Osteocyte (in vitro differentiated cells): ENCODE data around the gene LAPTM4A. TPM values are rescaled to one million over a fixed set of nuclear protein-coding genes. Genes with fewer than 3 reads are reported as not detected.

ENCODE experiments used
- DNase-seq: peaks from one replicate; pipeline ENCODE4 v3.0.0; 2021; ENCODE audit warnings: mixed read lengths; ENCODE audit not compliant: unreplicated experiment; ENCODE audit errors: extremely low spot score
- H3K27ac Mint-ChIP-seq: one replicate; pipeline ENCODE4 v1.8.0; 2021; ENCODE audit warnings: mild to moderate bottlenecking, mixed read lengths; ENCODE audit not compliant: unreplicated experiment
- H3K27me3 Mint-ChIP-seq: one replicate; pipeline ENCODE4 v1.8.0; 2021; ENCODE audit warnings: mixed read lengths; ENCODE audit not compliant: unreplicated experiment
- H3K36me3 Mint-ChIP-seq: one replicate; pipeline ENCODE4 v1.8.0; 2021; ENCODE audit warnings: mixed read lengths; ENCODE audit not compliant: unreplicated experiment
- H3K4me1 Mint-ChIP-seq: one replicate; pipeline ENCODE4 v1.8.0; 2021; ENCODE audit warnings: mixed read lengths; ENCODE audit not compliant: unreplicated experiment
- H3K4me3 Mint-ChIP-seq: one replicate; pipeline ENCODE4 v1.8.0; 2021; ENCODE audit warnings: mild to moderate bottlenecking, moderate library complexity, mixed read lengths; ENCODE audit not compliant: unreplicated experiment
- H3K9me3 Mint-ChIP-seq: one replicate; pipeline ENCODE4 v1.8.0; 2021; ENCODE audit warnings: mixed read lengths; ENCODE audit not compliant: unreplicated experiment
- CTCF ChIP-seq: fragments of 200-600 bp; sonication (generic); IDR thresholded peaks from 2 replicates; pipeline ENCODE4 v1.5.0; 2021; ENCODE audit warnings: antibody characterized with exemption, mild to moderate bottlenecking, moderate library complexity
- total RNA-seq: library from RNA; stranded (reverse); gene quantifications from 2 replicates; pipeline ENCODE4 v1.2.1, GENCODE V29; 2021

Gene LAPTM4A
- total RNA-seq, 1 donor from 2014 or later, result 560 TPM

DNA sequence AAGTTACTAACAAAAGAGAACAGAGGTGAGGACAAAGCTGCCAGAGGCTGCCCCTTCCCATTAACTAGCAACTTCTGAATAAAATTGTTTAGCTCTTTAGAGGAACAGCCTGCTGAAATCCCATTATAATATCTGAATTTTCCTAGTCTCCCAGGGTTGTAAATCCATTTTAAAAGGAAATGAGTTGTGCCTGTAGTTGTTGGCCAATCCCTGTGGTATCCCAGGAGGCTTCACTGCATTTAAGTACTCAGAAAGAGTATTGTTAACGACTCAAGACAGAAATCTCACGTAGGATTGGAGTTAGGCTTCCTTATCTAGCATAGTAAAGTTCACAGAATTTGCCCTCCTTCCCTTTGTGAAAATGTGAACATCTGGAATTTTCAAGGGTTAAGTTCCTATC lies 8.9 kb downstream of the LAPTM4A start:
- no peak for TF ChIP-seq CTCF
- no peak overlapping the region for H3K4me3 Mint-ChIP-seq
- DNase-seq, result no peak
- no peaks in the 10 kb centered on the region for H3K9me3 Mint-ChIP-seq
- peaks cover 59% of the 10 kb centered on the region for H3K4me1 Mint-ChIP-seq
- no peaks in the 10 kb centered on the region for H3K27me3 Mint-ChIP-seq
- peaks cover 32% of the 10 kb centered on the region for H3K36me3 Mint-ChIP-seq
- peak overlapping the region; percentile 47 for H3K27ac Mint-ChIP-seq

DNA sequence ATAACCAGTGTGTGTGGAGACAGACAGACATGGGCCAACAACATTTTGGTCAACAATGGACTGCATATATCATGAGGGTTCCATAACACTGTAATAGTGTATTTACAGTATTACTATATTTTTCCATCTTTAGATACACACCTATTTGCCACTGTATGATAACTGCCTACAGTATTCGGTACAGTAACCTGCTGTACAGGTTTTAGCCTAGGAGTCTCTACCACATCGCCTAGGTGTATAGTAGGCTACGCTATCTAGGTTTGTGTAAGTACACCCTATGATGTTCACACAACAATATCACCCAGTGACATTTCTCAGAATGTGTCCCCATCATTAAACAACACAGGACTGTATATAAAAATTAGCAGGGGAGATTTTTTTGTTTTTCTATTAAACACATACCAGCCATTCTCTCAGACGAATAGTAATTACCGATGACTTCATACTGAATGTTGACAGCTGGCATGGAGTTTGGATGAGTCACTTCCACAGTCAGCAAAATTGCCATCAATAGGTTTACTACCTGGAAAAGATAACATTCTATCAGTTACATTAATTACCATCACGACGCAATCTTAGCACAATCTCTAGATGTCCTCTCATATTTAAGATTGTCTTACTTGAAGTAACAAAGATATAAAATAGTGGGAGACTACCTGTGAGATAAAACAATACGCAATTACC lies 10.8 kb downstream of the LAPTM4A start:
- peak overlapping the region; percentile 7 for H3K27ac Mint-ChIP-seq
- H3K36me3 Mint-ChIP-seq, result peaks cover 47% of the 10 kb centered on the region
- H3K4me3 Mint-ChIP-seq, result no peak overlapping the region
- H3K4me1 Mint-ChIP-seq, result peaks cover 62% of the 10 kb centered on the region
- H3K27me3 Mint-ChIP-seq, result no peaks in the 10 kb centered on the region
- no peaks in the 10 kb centered on the region for H3K9me3 Mint-ChIP-seq
- TF ChIP-seq CTCF, result no peak
- DNase-seq, result no peak

DNA sequence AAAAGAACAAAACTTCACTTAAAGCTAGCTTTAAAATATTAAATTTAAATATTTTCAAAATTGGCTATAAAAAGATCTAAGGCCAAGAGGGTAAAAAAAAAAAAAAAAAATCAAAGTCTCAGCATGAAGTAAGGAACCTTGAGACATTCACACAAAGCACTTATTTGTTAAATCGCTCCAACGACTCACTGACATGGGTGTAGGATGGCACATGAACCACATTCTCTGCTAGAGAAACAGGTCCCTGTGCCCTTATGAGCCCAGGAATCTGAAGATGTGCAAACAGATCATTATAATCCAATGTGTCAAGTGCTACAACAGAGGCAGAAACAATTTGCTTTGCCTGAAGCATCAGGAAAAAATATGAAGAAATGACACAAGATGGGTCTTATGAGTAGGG lies 13.8 kb downstream of the LAPTM4A start:
- no peaks in the 10 kb centered on the region for H3K9me3 Mint-ChIP-seq
- H3K27me3 Mint-ChIP-seq, result no peaks in the 10 kb centered on the region
- TF ChIP-seq CTCF, result no peak

GRCh38 chr2:20035955-20036666 lies 15.3 kb downstream of the LAPTM4A start:
- no peak for DNase-seq
- Mint-ChIP-seq H3K36me3 (peaks cover 80% of the 10 kb centered on the region), H3K4me1 (peaks cover 29% of the 10 kb centered on the region), H3K9me3 (no peaks in the 10 kb centered on the region), H3K4me3 (no peak overlapping the region), H3K27me3 (no peaks in the 10 kb centered on the region), H3K27ac (peak overlapping the region; percentile 6)
- no peak for TF ChIP-seq CTCF

More for the DNA sequence above, 13.8 kb downstream of the LAPTM4A start:
- no peak overlapping the region for H3K4me3 Mint-ChIP-seq
- peaks cover 71% of the 10 kb centered on the region for H3K36me3 Mint-ChIP-seq
- DNase-seq, result no peak
- peaks cover 43% of the 10 kb centered on the region for H3K4me1 Mint-ChIP-seq
- no peak overlapping the region for H3K27ac Mint-ChIP-seq

GRCh38 chr2:20034821-20035220 lies 16.6 kb downstream of the LAPTM4A start:
- H3K36me3 Mint-ChIP-seq, result peaks cover 85% of the 10 kb centered on the region
- H3K4me3 Mint-ChIP-seq, result no peak overlapping the region
- H3K4me1 Mint-ChIP-seq, result peaks cover 20% of the 10 kb centered on the region
- no peak for DNase-seq
- TF ChIP-seq CTCF, result no peak
- H3K27me3 Mint-ChIP-seq, result no peaks in the 10 kb centered on the region
- H3K9me3 Mint-ChIP-seq, result peaks cover 9% of the 10 kb centered on the region
- no peak overlapping the region for H3K27ac Mint-ChIP-seq
